T47D (cell line): ENCODE results near the gene ZNF18.
A peak's percentile ranks its signal among the peaks of the same experiment; 100 is the strongest.
"Not testable (repeated sequence)": the region's sequence is repeated elsewhere in the genome, so short reads cannot be mapped to it uniquely, and the experiment has no call there.

Source experiments
- DNase-seq, 2 experiments: peaks; one replicate each; pipeline versions ENCODE4 v3.0.0 to v3.0.0-alpha.2; 2011 to 2012; ENCODE audit warnings: low read depth in 1 of 2, low spot score in 1 of 2
- JUND ChIP-seq: IDR thresholded peaks from 2 replicates; pipeline ENCODE4 v1.6.1; 2012; ENCODE audit warnings: low read depth
- in situ Hi-C: cut with HindIII; loops from 2 replicates; pipeline ENCODE4 v1.10.0; 2016; ENCODE audit warnings: low sequenced_read_pairs, low pct_unique_long_range_greater_than_20kb

The ZNF18 gene

DNA sequence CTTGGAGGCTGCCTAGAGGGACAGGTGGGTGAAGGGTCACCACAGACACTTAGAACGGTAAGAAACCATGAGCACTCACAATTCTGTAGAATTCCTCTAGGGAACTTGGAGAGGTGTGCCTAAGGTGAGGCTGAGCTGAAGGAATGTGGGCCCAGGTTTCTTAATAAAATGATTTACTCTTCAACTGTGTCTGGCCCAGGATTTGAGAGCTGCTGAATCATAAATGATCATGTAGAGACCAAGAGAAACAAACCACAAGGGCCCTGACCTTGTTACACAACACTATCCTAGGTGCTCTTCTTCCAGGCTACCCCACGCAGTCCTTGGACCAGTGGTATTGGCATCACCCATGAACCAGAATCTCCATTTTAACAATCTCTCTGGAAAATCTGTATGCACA, 27.7 kb downstream of the ZNF18 start:
- in situ Hi-C loops = no loop called here
- DNase-seq = no peak
- TF ChIP-seq JUND = no peak

- in situ Hi-C loops = no loop called here
- no peak for TF ChIP-seq JUND
- peak in 1 of 2 experiments; percentile 19 for DNase-seq
Measured at GRCh38 chr17:11954936-11955335, 42.3 kb downstream of the ZNF18 start.

DNA sequence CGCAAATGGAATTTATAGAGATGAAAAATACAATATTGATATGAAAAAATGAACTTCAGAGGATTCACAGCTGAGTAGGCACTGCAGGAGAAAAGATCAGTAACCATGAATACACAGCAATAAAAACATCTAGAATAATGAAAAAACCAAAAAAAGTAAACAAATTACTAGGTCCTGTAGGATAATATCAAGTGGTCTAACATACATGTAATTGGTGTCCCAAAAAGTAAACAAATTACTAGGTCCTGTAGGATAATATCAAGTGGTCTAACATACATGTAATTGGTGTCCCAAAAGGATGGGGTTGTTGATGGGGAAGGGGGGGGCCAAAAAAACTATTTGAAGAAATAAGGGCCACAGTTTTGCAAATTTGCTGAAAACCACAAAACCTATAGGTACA, 43.4 kb downstream of the ZNF18 start:
- no peak for TF ChIP-seq JUND
- in situ Hi-C loops = no loop called here
- DNase-seq = no peak

DNA sequence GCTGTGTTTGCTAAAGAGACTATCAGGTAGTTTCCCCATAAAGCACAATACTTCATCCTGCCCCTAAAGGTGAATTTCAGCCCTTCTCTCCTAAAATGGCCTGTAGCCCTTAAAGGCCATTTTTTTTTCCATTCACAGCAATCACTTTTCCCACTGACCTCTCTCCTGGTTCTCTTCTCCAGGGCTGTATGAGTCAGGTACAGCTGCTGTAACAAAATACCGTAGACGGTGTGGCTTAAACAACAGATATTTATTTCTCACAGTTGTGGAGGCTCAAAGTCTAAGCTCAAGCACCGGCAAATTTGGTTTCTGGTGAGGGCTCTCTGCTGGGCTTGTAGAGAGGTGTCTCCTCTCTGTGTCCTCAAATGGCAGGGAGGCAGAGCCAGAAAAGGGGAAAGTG, 44.7 kb downstream of the ZNF18 start:
- in situ Hi-C loops = no loop called here
- no peak for DNase-seq
- no peak for TF ChIP-seq JUND

GRCh38 chr17:11950771-11951519, 46.3 kb downstream of the ZNF18 start:
- no peak for TF ChIP-seq JUND
- in situ Hi-C loops = no loop called here
- DNase-seq = no peak

- in situ Hi-C loops, DNase-seq: not testable (repeated sequence)
Measured at GRCh38 chr17:11949571-11949970, 47.7 kb downstream of the ZNF18 start.

DNA sequence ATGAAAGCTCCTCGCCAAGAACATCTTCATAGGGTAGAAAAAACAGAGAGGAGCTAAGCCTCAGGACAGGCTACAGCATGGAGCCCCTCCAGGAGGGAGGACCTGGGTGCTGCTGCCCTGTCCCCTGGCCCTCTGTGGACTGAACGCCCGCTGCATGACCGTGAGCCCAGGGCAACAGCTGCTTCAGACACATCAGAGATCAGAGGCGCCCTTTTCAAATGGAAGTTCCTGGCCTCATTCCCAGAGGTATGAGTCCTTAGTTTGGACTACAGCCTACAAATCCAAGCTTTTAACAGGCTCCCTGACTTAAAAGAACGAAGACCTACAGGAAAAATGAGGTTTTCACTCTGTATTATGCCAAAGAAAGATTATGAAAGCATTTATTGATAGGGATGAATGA, 48.5 kb downstream of the ZNF18 start:
- in situ Hi-C loops = no loop called here
- DNase-seq = no peak
- TF ChIP-seq JUND = no peak

- DNase-seq = no peak
- TF ChIP-seq JUND = no peak
- in situ Hi-C loops = no loop called here
Measured at GRCh38 chr17:11944587-11944986, 52.7 kb downstream of the ZNF18 start.

DNA sequence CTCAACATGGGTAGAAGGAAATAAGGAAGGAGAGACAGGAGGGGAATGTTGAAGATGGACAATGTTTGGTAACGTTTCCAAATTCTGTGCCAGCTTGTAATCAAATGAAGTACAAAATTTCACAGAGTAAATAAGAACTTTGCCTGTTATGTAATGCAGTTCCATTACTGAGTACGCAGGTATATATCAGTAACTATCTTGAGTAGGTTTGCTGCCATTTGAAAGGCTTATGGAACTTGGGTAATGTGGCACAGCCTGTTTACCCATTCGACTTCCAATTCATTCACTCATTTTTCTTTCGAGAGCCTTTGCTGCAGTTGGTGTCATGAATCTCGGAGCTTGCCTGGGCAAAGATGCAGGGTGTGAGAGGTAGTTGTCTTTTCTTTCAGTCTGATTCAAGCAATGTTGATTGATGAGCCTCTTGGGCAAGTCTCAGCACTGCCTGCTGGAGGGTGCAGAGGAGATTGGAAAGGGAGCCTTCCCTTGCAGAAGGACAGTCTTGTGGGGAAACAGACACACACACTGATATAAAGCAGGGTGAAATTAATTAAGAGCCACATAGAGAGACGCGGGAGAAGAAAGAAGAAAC, 53.4 kb downstream of the ZNF18 start:
- no peak for TF ChIP-seq JUND
- in situ Hi-C loops = no loop called here
- DNase-seq = no peak

GRCh38 chr17:11943086-11943485, 54.2 kb downstream of the ZNF18 start:
- DNase-seq, in situ Hi-C loops: not testable (repeated sequence)

GRCh38 chr17:11940904-11941303, 56.4 kb downstream of the ZNF18 start:
- TF ChIP-seq JUND = no peak
- in situ Hi-C loops = no loop called here
- no peak for DNase-seq

DNA sequence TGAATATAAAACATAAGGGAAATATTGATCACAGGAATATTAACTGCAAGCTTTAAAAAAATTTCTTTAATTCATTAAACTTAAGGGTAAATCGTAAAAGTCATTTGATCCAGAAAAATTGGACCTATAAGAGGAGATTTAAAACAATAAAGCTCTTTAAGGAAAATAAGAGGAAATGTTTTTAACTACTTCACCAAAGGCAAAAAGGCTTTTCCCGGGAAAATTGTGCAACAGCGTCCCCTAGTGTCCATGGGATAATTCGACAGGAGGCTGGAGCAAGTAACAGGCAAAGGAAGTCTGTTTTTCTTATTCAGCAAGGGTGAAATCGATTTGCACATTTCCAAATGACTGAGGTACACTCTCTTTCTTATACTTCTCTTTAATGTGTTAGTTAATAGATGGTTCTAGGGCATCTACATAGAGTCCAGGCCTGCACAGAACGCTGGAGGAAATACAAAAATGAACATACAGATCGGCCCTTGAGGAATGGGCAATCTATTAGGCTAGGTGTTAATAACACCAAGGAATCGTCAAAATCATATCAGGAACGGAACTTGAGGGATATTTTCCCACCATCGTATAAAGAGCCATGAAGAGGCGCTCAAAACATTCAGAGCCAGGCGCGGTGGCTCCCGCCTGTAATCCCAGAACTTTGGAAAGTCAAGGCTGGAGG, 61.4 kb downstream of the ZNF18 start:
- DNase-seq = peak; percentile 11 to 77
- in situ Hi-C loops = no loop called here
- TF ChIP-seq JUND = no peak

GRCh38 chr17:11932337-11932898, 64.9 kb downstream of the ZNF18 start:
- TF ChIP-seq JUND = no peak
- no peak for DNase-seq
- in situ Hi-C loops = no loop called here

DNA sequence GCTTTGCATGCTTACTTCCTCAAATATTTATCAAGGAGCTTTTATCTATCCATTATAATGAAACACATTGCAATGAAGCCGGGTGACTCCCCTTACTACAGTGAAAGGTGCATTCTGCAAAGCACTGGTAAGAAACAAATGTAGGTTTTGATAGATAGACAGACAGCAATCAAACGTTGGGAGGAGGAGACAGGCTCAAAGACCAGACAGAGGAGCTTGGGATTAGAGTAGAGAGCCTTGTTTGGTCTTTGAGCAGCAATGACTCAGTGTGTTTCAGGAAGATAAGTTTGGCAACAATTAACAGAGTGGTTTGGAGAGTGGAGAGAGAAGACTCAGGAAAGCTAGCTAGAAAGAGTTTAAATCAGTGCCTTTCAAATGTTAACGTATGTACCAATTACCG, 68.8 kb downstream of the ZNF18 start:
- no peak for DNase-seq
- TF ChIP-seq JUND = no peak
- in situ Hi-C loops = no loop called here
